ENCODE data around the gene FBXO30.

FBXO30 gene, protein sequence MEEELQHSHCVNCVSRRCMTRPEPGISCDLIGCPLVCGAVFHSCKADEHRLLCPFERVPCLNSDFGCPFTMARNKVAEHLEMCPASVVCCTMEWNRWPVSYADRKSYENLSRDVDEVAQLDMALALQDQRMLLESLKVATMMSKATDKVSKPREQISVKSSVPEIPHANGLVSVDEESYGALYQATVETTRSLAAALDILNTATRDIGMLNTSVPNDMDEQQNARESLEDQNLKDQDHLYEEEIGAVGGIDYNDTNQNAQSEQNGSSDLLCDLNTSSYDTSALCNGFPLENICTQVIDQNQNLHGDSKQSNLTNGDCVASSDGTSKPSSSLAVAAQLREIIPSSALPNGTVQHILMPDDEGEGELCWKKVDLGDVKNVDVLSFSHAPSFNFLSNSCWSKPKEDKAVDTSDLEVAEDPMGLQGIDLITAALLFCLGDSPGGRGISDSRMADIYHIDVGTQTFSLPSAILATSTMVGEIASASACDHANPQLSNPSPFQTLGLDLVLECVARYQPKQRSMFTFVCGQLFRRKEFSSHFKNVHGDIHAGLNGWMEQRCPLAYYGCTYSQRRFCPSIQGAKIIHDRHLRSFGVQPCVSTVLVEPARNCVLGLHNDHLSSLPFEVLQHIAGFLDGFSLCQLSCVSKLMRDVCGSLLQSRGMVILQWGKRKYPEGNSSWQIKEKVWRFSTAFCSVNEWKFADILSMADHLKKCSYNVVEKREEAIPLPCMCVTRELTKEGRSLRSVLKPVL

DNA sequence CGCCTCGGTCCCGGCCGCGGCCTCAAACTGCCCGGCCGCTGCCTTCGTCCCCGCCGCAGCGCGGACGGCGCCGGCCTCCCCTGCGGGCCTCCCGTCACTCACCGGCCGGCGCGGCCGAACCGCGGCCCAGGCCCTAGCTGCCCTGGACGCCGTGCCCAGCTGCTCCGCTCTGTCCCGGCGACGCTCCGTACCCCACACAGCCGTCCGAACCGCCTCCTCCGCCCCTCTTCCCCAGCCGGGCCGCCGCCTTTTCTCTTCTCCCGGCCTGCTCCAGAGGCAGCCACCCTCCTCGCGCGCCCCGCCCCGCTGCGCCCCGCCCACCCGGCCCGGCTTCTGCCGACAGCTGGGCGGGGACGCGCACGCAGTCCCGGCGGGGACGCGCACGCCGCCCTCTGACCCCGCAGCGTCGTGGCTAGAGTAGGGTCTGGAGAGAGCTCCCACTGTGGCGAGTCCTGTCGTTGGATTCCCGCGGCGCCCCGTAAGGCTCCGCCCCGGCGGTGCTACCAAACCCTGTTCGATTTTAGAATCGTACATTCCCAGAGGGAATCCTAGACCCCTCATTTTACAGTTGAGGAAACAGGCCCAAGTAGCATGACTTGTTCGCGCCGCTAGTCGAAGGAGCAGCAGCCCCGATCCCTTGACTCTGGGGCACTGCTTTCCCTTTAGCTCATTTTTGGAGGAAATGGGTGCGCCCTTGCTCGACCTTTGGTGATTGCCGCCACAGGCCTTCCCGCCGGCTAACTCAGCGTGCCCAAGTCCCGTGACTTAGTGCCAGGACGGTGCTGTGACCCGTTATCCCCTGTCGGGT is at the start of gene FBXO30:
TSS of gene FBXO30 (minus strand) at position 295 of the 808 bp plus-strand sequence. CDS start 8,390 bp downstream, outside the sequence.
- DNase-seq: peak; percentile 76
- peak within 1 kb of the TSS; percentile 73 for H3K27ac ChIP-seq (ENCODE audit: low read length)
- peaks cover under 1% of the 10 kb centered on the region; the same call in 1 of the 2 replicates for H3K4me1 ChIP-seq (ENCODE audit: low read length)
- no peaks in the 10 kb centered on the region for H4K20me1 ChIP-seq (ENCODE audit: insufficient read depth, low read length)
- H3K9ac ChIP-seq (ENCODE audit: low read length): peak within 1 kb of the TSS; percentile 74
- no peaks in the 10 kb centered on the region for H3K9me3 ChIP-seq (replicated peaks; ENCODE audit: insufficient read depth, low read length)
- peak within 1 kb of the TSS; percentile 80 for H3K4me3 ChIP-seq (ENCODE audit: low read length)
- no peaks in the 10 kb centered on the region for H3K9me2 ChIP-seq (replicated peaks; ENCODE audit: insufficient read depth, low read length)
- H3K4me2 ChIP-seq (ENCODE audit: low read depth, low read length): peak within 1 kb of the TSS; percentile 69
- no peaks in the 10 kb centered on the region for H3K36me3 ChIP-seq (replicated peaks; ENCODE audit: insufficient read depth, low read length)
- TF ChIP-seq, protein P1, sequence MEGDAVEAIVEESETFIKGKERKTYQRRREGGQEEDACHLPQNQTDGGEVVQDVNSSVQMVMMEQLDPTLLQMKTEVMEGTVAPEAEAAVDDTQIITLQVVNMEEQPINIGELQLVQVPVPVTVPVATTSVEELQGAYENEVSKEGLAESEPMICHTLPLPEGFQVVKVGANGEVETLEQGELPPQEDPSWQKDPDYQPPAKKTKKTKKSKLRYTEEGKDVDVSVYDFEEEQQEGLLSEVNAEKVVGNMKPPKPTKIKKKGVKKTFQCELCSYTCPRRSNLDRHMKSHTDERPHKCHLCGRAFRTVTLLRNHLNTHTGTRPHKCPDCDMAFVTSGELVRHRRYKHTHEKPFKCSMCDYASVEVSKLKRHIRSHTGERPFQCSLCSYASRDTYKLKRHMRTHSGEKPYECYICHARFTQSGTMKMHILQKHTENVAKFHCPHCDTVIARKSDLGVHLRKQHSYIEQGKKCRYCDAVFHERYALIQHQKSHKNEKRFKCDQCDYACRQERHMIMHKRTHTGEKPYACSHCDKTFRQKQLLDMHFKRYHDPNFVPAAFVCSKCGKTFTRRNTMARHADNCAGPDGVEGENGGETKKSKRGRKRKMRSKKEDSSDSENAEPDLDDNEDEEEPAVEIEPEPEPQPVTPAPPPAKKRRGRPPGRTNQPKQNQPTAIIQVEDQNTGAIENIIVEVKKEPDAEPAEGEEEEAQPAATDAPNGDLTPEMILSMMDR (IDR thresholded peaks at IDR 0.05; ENCODE audit: low read length): 0 out of 2 replicates have a peak, but pooled peaks have one; percentile 4
- no peak for TF ChIP-seq EZH2phosphoT487 (IDR thresholded peaks at IDR 0.05; ENCODE audit: low read length)
- H3K79me2 ChIP-seq (ENCODE audit: low read length): peaks cover 42% of the 10 kb centered on the region
- peaks cover 5% of the 10 kb centered on the region; the same call in 1 of the 2 replicates for H3F3A ChIP-seq (ENCODE audit: insufficient read depth, low read length)
- H3K27me3 ChIP-seq (replicated peaks; ENCODE audit: insufficient read depth, low read length): no peaks in the 10 kb centered on the region
- peak within 1 kb of the TSS; percentile 88 for H2AFZ ChIP-seq (ENCODE audit: low read length)

DNA sequence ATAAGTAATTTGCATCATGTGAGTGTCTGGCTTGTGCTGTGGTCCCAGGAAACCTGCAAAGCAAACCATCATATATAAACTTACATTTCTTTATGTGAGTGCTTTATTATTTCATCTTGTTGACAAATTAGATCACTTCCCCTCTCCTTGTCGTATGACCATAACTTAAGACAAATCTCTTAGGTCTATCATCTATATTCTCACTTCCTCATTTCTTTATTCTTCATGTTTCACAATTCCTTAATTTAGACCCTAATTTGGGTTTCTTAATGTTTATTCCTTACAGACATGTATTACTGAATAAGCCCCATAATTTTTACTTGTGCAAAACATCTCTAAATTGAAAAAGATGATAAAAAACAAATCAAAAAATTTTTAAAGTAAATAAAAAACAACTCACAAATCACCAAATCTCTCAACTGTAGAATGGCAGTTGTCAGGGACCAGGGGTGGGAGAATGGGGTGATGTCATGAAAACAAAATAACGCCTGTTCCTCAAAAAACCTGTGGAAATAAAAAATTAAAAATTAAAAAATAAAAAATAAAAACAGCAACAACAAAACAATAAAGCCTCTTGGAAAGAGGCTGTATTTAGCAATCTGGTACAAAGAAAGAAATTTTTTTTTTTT is 49.5 kb upstream of the FBXO30 start:
- TF ChIP-seq EZH2 (optimal IDR thresholded peaks at IDR 0.05; ENCODE audit: low read depth, low read length) (no peak), EZH2phosphoT487 (IDR thresholded peaks at IDR 0.05; ENCODE audit: low read length) (no peak)
- TF ChIP-seq, protein P1 (IDR thresholded peaks at IDR 0.05; ENCODE audit: low read length): no peak
- H3K9ac ChIP-seq (ENCODE audit: low read length): no peak overlapping the region
- no peaks in the 10 kb centered on the region for H3K36me3 ChIP-seq (replicated peaks; ENCODE audit: insufficient read depth, low read length)
- peaks cover 34% of the 10 kb centered on the region for H3K4me1 ChIP-seq (ENCODE audit: low read length)
- H3K4me3 ChIP-seq (ENCODE audit: low read length): no peak overlapping the region
- H4K20me1 ChIP-seq (ENCODE audit: insufficient read depth, low read length): no peaks in the 10 kb centered on the region
- H3K9me2 ChIP-seq (replicated peaks; ENCODE audit: insufficient read depth, low read length): no peaks in the 10 kb centered on the region
- no peaks in the 10 kb centered on the region for H3K27me3 ChIP-seq (replicated peaks; ENCODE audit: insufficient read depth, low read length)
- no peaks in the 10 kb centered on the region for H3K9me3 ChIP-seq (replicated peaks; ENCODE audit: insufficient read depth, low read length)
- DNase-seq: no peak
- no peak overlapping the region for H2AFZ ChIP-seq (ENCODE audit: low read length)
- no peak overlapping the region for H3K4me2 ChIP-seq (ENCODE audit: low read depth, low read length)
- peaks cover 14% of the 10 kb centered on the region; the same call in 1 of the 2 replicates for H3F3A ChIP-seq (ENCODE audit: insufficient read depth, low read length)
- no peaks in the 10 kb centered on the region for H3K79me2 ChIP-seq (ENCODE audit: low read length)
- H3K27ac ChIP-seq (ENCODE audit: low read length): no peak overlapping the region

DNA sequence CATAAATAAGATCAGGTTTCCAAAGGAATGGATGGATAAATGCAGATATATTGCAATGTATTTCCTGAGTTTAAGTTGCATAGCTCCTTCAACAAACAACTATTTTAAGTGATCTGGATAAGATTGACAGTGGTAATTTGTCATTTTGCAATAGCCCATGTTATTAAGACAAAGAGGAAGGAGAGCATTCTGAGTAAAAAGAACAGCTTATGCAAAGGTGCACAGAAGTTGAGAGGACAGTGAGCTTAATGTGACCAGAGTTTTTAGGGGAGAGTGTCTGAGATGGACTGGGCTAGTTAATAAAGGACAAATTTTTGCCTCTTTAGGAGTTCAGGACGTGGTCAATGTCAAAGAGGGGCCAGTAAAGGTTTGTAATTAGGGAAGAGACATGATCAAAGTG is 48.8 kb upstream of the FBXO30 start:
- peaks cover 34% of the 10 kb centered on the region for H3K4me1 ChIP-seq (ENCODE audit: low read length)
- TF ChIP-seq EZH2phosphoT487 (IDR thresholded peaks at IDR 0.05; ENCODE audit: low read length): no peak

More for the DNA sequence above, 48.8 kb upstream of the FBXO30 start:
- H3K79me2 ChIP-seq (ENCODE audit: low read length): no peaks in the 10 kb centered on the region
- H2AFZ ChIP-seq (ENCODE audit: low read length): no peak overlapping the region
- H3K4me3 ChIP-seq (ENCODE audit: low read length): no peak overlapping the region
- no peak for DNase-seq
- H3K9ac ChIP-seq (ENCODE audit: low read length): no peak overlapping the region
- H3K9me3 ChIP-seq (replicated peaks; ENCODE audit: insufficient read depth, low read length): no peaks in the 10 kb centered on the region
- no peak overlapping the region for H3K27ac ChIP-seq (ENCODE audit: low read length)
- no peaks in the 10 kb centered on the region for H3K9me2 ChIP-seq (replicated peaks; ENCODE audit: insufficient read depth, low read length)
- H3K27me3 ChIP-seq (replicated peaks; ENCODE audit: insufficient read depth, low read length): no peaks in the 10 kb centered on the region
- H3K4me2 ChIP-seq (ENCODE audit: low read depth, low read length): no peak overlapping the region
- H4K20me1 ChIP-seq (ENCODE audit: insufficient read depth, low read length): no peaks in the 10 kb centered on the region
- no peaks in the 10 kb centered on the region for H3K36me3 ChIP-seq (replicated peaks; ENCODE audit: insufficient read depth, low read length)
- peaks cover 14% of the 10 kb centered on the region; the same call in 1 of the 2 replicates for H3F3A ChIP-seq (ENCODE audit: insufficient read depth, low read length)
